Measurements from ENCODE around the gene PLB1.

Gene PLB1

DNA sequence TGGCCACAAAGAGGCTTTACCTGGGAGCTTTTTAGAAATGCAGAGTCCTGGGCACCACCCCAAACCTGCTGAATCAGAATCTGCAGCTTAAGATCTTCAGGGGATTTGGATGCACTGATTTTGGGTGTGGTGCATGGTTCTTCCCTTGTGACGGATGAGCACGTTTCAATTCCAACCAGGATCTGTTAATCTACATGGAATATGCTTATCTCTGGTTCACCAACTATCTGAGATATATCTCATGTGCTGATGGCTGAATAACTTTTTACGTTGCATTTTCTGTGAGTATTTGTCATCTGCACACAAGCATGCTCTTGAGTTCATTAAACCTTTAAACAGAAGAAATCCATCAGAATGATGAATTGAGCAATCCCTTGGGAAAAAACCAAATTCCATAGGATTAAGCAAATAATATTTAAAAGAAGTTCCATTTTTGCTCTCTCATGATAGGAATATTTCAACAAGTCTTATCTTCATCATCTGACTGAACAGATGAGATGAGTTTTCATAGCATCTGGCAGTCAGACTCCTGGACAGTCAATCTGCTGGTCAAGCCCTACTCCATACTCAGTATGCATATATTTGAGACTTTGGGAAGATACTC is 120.6 kb downstream of the PLB1 start:
- no peak for DNase-seq

DNA sequence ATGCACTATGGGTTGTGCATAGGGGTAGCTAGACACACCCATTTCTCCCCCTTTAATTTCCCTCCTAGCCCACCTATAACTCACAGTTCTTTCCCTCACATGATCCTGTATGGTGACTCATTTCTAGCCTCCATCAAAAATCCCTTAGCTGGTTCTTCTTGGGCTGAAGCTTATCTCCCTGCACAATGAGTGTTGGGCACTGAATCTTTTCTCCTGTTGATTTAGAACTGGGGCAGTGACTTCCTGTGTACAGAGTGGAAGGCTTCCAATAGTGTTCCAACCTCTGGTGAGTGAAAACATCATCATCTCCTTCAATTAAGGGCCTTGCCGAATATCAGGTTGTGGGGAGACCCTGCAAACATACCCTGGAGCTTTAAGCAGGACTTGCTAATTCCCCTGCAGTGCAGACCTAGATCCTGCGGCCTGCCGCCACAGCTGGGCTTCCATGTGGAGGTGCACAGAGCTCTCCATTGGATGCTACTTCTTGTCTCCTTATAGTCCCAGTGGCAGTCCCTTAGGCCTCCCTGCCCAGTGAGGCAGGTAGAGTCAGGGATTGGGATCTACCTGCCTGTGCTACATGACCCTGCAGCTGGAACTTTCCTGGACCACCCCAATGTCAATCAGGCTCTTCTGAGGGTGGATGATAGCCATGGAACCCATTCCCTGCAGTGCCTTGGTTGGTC is 121.8 kb downstream of the PLB1 start:
- DNase-seq = no peak

DNA sequence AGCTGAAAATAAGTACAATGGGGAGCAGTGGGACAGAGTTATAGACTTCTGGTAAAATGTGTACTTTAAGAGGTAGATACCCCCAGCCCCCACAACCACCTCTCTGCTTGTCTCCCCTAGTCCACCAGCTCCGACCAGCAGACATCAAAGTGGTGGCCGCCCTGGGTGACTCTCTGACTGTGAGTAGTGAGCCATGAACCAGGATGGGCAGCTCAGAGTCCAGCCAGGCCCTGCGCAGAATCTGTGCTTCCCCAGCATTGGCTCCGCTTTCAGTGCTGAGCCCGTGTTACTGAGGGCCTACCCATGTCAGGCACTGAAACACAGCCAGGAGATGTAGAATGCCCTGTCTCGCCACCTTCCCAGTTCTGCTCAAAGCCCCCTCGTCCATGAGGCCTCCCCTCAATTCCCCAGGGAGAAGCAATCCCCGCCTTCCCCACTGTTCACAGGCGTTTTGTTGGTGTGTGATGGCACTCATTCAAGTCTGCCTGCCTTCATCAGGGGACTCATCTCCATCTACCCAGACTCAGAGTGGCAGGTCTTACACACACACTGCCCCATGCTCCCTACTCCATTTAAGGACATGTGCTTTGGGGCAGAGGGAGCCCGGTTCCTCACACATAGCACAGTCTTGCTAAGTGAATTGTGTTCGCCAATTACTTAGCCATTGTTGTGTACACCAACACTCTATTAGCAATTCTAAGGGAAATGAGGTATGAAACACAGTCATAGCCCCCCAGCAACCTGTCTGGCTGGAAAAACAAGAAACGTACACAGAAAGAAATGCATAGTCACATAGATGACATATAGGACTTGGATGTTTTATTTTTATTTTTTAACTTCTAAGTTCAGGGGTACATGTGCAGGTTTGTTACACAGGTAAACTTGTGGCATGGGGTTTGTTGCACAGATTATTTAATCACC is 122.6 kb downstream of the PLB1 start:
- DNase-seq = no peak

DNA sequence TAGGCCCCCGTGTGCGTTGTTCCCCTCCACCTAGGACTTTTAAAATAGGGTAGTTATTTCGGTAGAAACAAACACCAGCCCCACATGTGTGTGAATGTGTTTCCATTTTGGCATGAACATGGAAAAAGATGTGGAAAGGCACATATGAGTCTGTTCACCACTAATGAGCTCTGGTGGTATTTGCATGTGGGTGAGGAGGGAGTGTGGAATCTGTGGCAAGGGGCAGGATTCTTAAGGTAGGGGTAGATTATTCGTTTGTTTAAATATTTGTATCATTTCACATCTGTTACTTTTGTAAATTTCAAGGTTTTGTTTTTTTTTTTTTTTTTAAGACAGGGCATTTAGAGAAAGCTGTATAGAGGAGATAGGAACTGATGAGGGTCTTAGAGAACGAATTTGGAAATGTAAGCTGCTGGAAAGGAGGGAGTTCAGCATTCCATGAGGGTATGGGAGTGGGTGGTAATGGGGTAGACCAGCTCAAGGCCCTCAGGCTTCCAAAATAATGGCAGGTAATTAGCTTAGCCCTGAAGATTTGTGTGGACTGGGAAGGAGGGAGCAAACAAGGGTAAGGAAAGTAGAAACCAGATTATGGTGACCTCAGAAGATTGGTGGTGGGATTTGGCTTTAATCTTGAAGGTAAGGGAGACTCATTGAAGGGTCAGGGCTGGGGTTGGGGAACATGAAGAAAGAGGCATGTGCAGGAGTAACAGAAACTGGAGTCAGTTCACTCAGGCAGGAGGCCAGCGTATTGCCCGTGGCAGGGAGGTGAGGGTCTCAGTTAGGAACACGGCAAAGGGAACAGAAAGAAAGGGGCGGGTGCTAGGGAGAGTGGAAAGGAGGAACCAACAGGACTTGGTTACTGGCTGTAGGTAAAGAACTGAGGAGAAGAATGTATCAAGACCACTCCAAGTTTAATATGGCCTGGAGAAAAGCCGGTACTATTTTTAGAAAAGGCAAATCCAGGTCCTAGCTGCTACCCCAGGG is 123.6 kb downstream of the PLB1 start:
- no peak for DNase-seq

DNA sequence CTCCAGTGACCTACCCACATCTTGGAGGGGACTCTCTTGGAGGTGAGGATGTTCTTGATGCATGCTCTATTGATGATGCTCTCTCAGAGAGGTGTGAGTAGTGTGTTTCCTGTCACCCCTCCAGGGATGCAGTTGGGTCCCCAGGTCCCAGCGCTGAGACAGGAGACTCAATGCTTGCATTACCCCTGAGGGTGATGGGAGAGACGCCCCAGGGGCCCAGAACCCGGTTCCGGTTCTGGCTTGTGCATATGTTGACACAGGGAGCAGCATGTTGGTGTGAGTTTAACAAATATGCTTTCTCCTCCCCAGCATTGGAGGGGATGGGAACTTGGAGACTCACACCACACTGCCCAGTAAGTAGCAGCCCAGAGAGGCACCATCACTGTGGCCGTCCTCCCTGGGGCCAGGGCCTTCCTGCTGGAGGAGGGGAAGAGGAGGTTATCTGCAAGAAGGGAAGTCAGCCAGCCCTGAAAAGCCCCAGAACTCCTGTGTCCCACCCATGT is 124.5 kb downstream of the PLB1 start:
- DNase-seq = no peak

DNA sequence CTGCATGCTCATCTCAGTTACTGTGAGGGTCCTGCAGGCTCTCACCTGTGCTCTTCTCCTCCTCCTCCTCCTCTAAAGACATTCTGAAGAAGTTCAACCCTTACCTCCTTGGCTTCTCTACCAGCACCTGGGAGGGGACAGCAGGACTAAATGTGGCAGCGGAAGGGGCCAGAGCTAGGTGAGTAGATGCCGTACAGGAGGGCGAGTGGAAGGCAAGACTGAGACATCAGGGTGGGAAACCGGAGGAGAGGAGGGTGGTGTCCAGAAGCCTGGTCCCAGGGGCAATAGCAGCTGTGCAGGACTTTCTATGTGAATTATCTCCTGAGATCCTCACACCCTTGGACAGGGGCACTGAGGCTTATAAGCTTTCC is 124.9 kb downstream of the PLB1 start:
- no peak for DNase-seq

DNA sequence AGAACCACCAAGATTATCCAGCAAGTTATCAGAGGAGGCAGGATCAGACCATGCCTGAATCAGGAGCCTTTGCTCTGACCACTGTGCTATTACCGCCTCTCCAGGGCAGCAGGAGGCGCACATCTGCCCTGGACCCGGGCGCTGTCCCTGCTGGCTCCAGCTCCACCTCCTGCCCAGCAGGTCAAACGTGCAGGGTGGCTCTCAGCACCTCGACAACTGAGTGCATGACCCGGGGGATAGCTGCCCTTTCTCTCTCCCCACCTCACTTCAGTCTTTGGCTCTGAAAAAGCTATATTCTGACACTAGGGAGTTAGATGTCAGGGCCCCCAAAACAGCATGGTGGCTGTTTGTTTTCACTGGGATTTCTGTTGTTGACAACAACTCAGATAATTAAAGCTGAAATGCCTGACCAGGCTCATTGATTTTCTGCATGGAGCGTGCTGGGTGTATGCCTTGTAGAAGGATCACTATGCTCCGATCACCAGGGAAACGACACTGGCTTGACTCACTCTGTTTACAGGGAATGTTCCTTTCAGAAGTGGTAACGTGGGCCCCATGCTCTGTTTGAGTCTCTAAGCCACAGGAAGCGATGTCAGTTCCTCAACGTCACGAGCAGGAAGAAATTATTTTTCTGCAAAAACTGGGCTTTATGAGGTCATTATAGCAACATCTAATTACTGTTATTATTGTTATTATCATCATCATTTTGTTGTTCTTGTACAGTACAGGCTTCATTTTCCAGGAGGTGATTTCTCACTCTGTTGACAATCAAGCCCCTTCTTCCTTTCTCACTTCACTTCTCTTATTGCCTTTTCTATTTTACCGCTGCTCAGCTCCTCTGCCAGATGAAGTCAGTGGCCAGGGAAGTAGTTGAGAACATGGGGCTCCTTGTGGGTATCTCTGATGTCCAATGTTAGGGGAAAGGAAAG is 125.6 kb downstream of the PLB1 start:
- DNase-seq = peak; percentile 63 to 65

DNA sequence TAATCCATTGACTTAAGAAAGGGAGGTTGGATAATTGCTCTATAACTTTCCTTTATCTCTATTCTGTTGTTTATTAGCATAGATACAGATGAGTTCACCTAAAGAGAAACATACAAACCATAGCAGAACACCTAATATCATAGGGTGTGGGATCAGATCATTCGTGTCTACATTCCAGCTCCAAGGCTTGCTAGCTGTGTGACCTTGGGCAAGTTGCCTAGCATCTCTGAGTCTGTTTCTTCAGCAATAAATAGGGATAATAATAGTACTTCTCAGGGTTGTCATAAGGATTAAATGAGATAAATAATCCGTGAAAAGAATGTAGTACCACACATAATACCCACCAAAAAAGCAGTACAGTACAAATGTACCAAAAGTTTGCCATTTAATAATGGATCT is 126.2 kb downstream of the PLB1 start:
- no peak for DNase-seq

DNA sequence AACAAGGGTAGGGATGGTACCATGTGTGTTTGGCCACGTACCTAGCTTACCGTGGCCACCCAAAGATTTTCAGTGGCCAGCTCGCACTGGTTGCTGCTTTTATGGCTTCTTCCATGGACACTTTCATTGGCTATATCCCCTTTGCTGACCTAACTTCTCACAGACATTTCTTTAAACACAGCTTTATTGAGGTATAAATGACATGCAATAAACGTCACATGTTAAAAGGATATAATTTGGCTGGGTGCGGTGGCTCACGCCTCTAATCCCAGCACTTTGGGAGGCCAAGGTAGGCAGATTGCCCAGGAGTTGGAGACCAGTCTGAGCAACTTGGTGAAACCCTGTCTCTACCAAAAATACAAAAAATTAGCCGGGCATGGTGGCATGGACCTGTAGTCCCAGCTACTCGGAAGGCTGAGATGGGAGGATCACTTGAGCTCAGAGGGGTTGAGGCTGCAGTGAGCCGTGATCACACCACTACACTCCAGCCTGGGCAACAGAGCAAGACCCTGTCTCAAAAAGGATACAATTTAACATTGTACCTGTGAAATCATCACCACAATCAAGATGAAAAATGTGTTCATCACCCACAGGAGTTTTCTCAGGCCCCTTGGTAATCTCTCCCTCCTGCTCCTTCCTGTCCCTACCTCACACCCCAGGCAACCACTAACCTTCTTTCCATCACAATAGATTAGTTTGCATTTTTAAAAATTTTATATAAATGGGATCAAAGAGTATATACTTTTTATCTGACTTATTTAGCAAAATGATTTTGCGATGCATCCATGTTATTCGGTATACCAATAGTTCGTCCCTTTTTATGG is 127.9 kb downstream of the PLB1 start:
- no peak for DNase-seq

DNA sequence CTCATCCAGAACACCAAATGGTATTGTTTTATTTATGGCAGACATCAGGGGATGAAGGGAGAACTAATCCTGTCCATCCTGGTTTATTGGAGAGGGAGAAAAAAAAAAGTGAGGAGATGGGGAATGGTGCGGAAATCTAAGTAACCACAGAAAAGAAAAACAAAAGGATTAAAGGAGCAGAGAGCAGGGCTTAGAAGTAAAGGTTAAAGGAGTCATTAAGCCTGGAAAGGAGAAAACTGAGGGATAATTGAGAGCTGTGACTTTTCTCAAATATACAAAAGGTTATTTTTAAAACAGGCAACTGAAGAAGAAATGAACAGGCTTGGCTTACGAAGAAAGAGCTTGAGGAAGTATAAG is 128.6 kb downstream of the PLB1 start:
- DNase-seq = no peak

DNA sequence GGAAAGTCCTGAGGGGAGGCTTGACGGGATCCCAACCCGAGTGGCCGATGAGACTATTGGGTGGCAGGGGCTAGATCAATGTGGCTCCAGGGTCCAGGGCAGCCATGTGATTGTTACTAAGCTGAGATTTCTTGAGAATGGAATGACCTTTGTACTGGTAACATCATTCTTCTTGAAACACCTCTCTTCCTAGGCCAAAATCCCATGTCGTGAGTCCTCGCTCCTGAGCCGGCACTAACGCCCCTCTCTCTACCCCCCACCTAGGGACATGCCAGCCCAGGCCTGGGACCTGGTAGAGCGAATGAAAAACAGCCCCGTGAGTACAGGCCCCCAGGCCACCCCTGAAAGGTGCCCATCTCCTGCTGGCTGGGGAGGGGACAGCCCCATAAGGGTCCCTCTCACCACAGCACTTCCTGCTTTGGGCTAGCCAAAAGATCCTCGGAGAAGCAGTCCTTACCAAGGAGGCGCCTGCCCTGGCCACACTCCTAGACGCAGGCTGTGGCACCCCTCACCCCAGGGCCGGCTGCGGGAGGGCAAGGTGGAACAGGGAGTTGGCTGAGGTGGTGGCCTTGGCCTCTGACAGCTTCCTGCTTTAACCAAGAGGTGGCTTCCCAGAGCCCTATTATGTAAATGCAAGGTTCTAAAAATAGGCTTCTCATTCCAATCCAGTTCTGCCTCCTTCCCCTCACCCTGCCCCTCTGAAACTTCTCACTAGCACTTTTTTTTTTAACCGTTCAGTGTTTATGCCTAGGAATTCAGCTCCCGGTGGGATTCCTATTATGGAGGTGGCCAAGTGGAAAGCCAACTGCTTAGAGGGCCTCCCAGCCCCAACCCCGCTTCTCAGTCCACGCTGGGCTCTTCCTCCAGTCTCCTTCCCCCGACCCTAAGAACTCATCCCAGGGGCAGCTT is 129.2 kb downstream of the PLB1 start:
- peak; percentile 78 to 79 for DNase-seq

DNA sequence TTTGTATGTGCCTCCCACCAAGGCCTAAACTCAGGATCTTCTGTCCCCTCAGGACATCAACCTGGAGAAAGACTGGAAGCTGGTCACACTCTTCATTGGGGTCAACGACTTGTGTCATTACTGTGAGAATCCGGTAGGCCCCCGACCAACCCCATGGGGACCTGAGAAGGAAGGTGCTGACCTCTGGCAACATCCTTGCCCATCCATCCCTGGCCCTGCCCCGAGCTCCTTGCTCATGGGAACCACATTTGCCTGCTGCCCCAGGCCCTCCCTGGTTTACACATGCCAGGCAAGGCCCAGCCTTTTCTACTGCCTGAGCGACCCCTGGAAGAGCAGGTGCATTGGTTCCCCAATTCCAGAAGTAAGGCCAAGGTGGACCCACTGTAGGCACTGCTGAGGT is 130.5 kb downstream of the PLB1 start:
- DNase-seq = no peak

DNA sequence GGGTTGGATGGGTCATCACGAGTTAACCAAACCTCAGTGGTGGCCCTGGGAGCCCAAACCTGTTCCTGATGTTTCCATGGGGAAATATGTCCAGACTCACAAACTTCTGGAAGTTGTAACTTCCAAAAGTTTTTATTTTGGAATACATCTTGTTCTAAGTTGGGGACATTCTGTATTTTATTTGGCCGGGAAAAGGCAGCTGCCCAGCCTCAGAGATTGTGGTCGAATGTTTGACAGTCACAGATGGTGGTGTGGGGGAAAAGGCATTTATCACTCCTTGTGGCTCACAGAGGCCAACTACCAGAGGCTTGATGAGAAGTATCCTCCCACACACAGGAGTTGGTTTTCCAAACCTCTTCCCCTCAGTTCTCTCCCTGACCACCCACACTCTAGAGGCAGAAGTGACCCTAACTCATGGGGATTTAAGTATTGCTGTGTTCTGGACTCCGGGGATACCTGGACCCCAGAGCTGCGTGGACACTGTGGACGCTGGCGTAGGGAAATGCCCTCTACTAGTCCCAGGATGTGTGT is 131.1 kb downstream of the PLB1 start:
- no peak for DNase-seq

DNA sequence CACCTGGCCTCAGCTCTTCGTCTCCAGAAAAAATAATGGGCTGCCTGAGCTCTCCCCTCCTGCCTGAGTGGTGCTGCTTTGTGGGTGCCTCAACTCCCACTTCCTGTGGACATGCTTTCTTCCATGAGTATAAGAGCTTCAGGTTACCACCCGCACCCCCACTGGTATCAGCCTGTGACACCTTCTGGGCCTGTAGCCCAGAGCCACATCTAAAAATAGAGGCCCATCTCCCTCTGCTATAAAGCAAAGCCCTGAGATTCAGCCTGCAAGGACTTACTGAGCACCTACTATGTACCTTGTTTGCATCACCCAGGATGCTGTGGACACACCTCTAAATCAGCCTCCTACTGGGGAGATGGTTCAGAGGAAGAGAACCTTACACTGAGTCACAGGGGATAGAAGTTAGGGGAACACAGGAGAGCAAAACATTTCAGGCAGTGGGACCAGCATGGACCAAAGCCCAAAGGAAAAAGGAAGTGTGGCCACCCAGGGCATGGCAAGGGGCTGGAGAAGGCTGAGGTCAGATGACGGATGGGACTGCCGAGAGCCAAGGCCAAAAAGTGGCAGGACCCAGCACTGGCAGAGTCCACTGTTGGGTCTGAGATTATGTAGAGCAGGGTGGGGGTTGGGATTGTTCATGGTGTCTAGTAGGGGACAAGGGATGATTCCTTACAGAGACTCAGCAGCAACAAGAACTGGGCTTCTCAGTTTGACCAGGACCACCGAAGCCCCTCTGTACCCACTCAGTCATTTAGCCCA is 132.0 kb downstream of the PLB1 start:
- no peak for DNase-seq

DNA sequence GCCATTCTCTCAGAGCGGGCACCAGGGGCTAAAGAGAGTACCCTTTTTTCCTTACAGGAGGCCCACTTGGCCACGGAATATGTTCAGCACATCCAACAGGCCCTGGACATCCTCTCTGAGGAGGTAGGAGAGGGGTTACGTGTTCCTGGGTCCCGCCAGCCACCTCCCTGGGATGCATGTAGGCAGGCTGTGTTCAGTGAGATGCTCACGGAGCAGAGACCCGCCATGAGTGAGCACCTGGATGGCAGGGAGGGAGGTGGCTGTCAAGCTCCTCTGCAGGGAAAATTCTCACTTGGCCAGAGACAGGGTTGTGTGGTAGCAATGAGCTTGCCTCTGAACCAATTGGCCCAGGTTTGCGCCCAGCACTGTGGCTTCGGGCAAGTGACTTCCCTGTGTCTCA is 132.6 kb downstream of the PLB1 start:
- no peak for DNase-seq

DNA sequence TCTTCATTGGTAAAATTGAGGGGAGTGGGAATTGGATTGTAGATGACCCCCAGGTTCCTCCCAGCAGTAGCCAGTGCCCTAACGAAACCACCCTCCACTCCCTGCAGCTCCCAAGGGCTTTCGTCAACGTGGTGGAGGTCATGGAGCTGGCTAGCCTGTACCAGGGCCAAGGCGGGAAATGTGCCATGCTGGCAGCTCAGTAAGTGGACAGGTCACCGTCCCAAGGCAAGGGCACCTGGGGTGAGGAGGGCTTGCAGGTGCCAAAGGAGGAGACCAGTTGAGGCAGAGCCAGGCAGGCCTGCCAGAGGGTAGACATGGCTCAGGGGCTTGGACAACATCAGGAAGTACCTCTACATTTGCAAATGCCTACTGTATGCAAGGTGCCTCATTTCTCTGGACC is 133.1 kb downstream of the PLB1 start:
- no peak for DNase-seq

DNA sequence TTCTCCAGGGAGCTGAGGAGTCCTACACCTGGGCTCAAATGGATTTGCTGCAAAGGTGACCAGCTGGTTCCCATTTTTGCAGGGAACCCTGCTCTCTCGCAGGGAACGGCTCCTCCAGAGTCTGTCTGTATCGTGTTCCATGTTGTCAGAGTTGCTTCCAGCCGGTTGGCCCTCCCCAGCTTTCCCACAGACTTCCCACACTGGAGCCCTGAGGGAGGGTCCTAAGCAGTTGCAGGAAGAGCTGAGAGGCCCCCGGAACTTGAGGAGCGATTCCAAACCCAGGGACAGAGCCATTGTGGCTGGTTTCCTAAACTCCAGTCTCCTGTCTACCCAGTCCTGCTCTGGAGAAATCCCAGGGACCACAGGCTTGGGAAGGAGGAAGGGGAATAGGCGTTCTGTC is 134.1 kb downstream of the PLB1 start:
- DNase-seq = no peak

DNA sequence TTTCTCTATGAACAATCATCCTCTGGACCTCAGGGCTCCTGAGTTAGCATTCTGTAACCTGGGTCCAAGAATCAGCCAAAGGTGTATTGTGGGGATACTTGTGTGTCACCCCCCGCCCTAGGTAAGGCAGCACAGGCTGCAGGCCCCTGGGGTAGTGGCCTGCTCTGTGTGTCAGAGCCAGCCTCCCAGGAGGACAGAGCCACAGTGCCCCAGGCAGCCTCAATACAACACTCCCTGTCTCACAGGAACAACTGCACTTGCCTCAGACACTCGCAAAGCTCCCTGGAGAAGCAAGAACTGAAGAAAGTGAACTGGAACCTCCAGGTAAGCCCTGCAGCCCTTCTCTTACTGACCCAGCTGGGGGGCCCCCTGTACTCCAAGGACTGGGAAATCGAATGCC is 134.5 kb downstream of the PLB1 start:
- DNase-seq = no peak

Measured in activated T-cell treated with anti-CD3 and anti-CD28 coated beads, Interleukin-2, amount 50 U/mL, for 48 hours (primary cell).